ENCODE measurements around the gene KRT77.

DNA sequence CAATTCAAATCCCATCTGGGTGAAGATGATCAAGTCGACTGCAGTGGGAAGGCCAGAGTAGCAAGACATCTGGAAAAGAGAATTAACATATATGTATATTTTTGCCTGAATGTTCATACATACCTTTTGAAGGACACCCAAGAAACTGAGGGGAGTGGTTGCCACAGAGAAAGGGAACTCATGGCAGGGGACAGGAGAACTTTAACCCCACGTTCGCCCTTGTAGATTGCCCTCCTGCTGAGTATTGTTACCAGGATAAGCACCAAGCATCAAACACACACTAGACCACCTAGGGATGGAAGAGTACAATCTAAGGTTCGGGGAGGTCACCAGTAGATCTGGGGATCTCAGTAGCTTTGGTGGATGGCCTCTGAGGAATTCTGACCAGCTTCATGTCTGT lies 32.8 kb downstream of the KRT77 start:
- TF ChIP-seq TARDBP (IDR thresholded peaks at IDR 0.05), result no peak
- TF ChIP-seq FOXM1 (IDR thresholded peaks at IDR 0.05; ENCODE audit: borderline replicate concordance), result no peak
- TF ChIP-seq BHLHE40 (IDR thresholded peaks at IDR 0.05; ENCODE audit: borderline replicate concordance), result no peak
- TF ChIP-seq SUZ12 (IDR thresholded peaks at IDR 0.05), result no peak
- TF ChIP-seq SP1 (IDR thresholded peaks at IDR 0.05), result no peak
- no peak for TF ChIP-seq ELF4 (IDR thresholded peaks at IDR 0.05)
- TF ChIP-seq, protein P1, sequence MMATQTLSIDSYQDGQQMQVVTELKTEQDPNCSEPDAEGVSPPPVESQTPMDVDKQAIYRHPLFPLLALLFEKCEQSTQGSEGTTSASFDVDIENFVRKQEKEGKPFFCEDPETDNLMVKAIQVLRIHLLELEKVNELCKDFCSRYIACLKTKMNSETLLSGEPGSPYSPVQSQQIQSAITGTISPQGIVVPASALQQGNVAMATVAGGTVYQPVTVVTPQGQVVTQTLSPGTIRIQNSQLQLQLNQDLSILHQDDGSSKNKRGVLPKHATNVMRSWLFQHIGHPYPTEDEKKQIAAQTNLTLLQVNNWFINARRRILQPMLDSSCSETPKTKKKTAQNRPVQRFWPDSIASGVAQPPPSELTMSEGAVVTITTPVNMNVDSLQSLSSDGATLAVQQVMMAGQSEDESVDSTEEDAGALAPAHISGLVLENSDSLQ (IDR thresholded peaks at IDR 0.05), result no peak
- no peak for TF ChIP-seq ARNT (IDR thresholded peaks at IDR 0.05)
- TF ChIP-seq LEF1 (IDR thresholded peaks at IDR 0.05; ENCODE audit: borderline replicate concordance), result no peak
- TF ChIP-seq FOXK2 (IDR thresholded peaks at IDR 0.05), result no peak
